ENCODE data around the gene SNURF.
"Not testable (repeated sequence)": the region's sequence is repeated elsewhere in the genome, so short reads cannot be mapped to it uniquely, and the experiment has no call there.

SNURF gene, protein sequence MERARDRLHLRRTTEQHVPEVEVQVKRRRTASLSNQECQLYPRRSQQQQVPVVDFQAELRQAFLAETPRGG

DNA sequence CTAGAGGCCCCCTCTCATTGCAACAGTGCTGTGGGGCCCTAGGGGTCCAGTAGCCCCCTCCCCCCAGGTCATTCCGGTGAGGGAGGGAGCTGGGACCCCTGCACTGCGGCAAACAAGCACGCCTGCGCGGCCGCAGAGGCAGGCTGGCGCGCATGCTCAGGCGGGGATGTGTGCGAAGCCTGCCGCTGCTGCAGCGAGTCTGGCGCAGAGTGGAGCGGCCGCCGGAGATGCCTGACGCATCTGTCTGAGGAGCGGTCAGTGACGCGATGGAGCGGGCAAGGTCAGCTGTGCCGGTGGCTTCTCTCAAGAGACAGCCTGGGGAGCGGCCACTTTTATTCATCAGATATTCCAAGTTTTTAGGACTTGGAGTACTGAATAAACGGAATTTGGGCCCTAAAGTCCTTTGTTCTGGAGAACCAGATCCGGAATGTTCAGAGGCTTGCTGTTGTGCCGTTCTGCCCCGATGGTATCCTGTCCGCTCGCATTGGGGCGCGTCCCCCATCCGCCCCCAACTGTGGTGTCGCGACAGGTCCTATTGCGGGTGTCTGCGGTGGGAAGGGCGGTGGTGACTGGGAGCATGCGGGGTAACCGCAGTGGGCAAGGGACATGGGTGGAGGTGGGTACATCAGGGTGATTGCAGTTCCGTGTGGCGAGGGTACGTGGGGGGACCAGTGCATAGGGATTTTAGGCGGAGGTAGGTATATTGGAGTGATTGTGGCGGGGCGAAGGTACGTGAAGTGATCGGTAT is at the start of gene SNURF, which contains the start of gene SNRPN:
TSS of gene SNURF (plus strand) at position 205 of the 748 bp plus-strand sequence. CDS start at position 267, 62 bp downstream.
TSS of gene SNRPN (plus strand) at position 205 of the 748 bp plus-strand sequence. CDS start 19,467 bp downstream, outside the sequence.
- DNase-seq (ENCODE audit: low read depth), result peak; percentile 33

GRCh38 chr15:24916305-24917009 is 38.3 kb upstream of the SNURF start:
- no peak for DNase-seq (ENCODE audit: low read depth)

DNA sequence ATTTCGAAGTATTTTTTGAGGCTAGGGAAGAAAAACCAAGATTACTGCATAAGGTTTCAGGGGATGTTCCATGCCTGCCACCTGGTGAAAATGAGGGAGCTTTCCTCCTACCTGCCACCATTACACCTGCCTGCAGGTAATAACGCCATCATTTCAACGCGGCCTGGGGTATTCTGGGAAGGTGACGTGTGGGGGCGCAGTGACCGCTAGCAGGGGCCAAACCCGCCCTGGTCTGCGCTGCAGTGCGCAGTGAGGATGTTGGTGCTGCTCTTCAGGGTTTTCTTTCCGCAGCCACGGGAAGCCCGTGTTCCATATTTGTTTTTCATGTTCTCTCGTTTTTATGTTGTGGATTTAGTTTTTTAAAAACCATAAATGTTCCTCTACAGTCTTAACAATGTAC is 37.4 kb upstream of the SNURF start:
- no peak for DNase-seq (ENCODE audit: low read depth)

- DNase-seq (ENCODE audit: low read depth), result no peak
Measured at GRCh38 chr15:24919446-24919845, 35.3 kb upstream of the SNURF start.

- not testable (repeated sequence) for DNase-seq (ENCODE audit: low read depth)
Measured at GRCh38 chr15:24922781-24923180, 32.0 kb upstream of the SNURF start.

DNA sequence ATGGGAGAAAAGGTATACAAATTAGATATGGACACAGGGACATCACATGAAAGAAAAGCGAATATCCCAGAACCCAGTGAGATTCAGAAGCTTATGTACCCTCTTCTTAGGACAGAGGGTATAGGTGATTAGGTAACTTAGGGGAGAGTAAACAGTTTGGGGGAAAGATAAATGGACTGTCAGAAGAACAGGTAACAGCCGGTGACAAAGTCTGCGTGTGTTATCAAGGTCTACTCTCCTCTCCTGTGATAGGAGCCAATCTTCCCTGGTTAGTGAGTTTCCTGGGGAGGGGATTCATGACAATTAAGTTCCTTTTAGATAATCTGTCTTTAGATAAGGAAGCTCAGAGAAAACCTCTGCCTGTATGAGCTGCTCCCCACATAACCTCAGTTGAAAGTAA is 30.6 kb upstream of the SNURF start:
- no peak for DNase-seq (ENCODE audit: low read depth)

DNA sequence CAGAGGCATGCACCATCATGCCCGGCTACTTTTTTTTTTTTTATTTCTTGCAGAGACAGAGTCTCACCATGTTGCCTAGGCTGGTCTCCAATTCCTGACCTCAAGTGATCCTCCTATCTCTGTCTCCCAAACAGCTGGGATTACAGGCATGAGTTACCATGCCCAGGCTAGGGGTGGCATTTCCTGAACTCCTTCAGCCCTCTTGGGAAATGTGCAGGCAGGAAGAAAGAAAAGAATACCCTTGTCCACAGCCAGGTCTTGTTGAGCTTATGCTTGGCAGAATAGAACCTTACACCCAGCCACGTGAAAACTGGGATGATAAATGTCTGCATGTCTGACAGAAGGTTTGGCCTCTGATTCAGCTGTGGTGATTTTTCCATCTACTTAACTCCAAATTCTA is 30.2 kb upstream of the SNURF start:
- DNase-seq (ENCODE audit: low read depth), result no peak

DNA sequence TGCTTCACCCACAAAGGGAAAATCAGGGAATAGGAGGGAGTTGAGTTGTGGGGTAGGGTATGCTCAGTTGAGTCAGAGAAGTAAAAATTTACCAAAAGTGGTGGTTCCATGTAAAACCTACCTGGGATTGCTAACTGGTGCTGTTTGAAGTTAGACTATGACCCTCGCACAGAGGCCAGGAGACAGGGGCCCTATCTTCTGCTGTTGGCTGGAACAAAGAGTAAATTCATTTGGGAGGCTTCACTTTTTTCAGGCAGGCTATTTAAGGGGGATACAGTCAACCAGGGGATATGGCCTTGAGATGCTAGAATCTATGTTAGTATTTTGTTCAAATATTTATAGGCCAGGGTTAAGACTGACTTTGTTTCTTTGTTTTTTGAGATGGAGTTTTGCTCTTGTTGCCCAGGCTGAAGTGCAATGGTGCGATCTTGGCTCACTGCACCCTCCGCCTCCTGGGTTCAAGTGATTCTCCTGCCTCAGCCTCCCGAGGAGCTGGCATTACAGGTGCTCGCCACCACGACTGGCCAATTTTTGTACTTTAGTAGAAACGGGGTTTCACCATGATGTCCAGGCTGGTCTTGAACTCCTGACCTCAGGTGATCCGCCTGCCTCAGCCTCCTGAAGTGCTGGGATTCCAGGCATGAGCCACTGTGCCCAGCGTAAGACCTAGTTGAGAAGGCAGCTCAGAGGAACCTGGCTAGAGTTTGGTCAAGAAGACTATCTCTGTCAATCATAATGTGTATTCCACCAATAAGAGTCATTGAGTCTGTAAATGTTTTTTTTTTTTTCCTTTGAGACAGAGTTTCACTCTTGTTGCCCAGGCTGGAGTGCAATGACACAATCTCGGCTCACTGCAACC is 22.7 kb upstream of the SNURF start:
- not testable (repeated sequence) for DNase-seq (ENCODE audit: low read depth)

- DNase-seq (ENCODE audit: low read depth), result no peak
Measured at GRCh38 chr15:24933716-24934115, 21.1 kb upstream of the SNURF start.

GRCh38 chr15:24938224-24938623 is 16.6 kb upstream of the SNURF start:
- not testable (repeated sequence) for DNase-seq (ENCODE audit: low read depth)

DNA sequence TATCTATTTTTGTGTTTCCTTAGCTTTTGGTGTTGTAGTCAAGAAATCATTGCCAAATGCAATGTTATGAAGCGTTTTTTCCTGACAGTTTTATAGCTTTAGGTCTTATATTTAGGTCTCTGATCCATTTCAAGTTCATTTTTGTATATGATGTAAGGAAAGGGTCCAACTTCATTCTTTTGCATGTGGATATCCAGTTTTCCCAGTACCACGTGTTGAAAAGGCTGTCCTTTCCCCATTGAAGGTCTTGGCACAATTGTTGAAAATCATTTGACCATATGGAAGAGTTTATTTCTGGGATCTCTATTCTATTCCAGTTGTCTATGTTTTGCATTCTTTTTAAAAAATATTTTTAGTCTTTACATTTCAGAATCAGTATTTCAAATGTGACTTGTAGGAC is 14.6 kb upstream of the SNURF start:
- no peak for DNase-seq (ENCODE audit: low read depth)

DNA sequence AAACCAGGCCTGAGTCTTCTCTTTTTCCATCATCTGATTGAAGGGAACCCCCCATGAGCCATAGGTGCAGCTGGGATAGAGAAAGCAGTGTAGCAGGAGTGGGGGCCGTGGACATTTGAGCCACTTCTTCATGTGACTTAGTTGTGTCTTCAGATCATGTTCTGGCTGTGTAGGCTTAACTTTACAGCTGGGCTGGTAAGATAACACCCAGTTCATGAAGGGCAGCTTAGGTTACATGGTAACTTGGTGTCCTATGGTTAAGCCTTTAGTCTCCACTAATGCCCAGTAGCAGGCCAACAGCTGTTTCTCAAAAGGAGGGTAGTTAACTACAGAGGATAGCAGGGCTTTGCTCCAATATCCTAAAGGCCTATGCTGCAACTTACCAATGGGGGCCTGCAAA is 11.4 kb upstream of the SNURF start:
- DNase-seq (ENCODE audit: low read depth), result no peak

GRCh38 chr15:24944954-24945353 is 9.8 kb upstream of the SNURF start:
- no peak for DNase-seq (ENCODE audit: low read depth)

DNA sequence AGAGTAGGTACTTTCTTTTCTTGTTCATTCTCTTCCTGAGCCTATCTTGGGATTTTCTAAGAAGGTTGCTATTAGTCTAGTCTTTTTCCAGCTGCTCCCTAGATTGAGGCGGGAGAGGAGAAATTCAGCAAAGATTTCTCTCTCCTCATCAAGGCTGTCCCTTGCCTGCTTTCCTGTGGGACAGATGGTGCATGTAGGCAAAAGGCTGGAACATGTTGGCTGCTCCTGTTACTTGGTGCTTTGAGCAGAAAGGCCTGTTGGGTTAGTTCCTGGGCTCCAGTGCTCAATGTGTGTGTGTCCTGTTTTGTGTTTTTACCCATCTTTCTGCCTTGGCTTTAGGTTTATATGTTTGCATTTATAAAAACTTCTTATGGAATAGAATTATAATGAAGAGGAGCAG is 9.1 kb upstream of the SNURF start:
- no peak for DNase-seq (ENCODE audit: low read depth)

GRCh38 chr15:24948495-24948894 is 6.3 kb upstream of the SNURF start:
- DNase-seq (ENCODE audit: low read depth), result no peak

GRCh38 chr15:24955531-24955921 is 739 bp downstream of the SNURF start:
- DNase-seq (ENCODE audit: low read depth), result peak; percentile 4

DNA sequence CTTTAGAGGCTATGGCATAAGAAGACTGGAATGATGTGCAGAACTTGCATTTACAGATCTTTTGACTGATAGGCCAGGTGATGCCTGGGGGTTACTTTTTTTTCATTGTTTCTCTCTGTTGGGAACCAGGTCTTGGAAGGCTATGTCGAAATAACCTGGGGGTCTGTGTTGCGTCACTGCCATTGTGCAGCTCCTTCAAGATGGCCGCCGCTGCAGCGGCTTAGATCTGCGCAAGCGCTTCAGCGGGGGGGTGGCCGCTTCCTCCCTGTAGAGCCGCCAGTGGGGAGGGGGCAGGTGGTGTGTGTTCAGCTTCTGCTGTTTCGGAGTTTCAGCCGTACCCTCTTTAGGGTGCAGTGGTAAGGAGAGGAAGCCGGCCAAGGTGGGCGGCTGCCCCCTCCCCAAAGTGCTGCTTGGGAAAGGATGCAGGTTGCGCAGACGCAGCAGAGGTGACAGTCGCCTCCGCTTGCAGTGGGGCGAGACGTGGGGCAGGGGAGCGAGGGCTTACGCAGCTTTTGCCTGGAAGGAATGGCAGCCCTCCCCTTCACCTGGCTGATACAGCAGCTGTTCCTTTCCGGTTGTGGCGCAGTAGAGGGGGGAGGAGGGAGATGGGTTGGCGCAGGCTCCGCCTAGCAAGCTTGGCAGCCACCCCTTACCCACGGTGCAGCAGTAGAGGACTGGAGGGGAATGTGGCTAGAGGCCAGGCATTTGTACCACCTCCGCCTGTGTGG is 1.5 kb downstream of the SNURF start:
- DNase-seq (ENCODE audit: low read depth), result peak; percentile 59

- no peak for DNase-seq (ENCODE audit: low read depth)
Measured at GRCh38 chr15:24957691-24958090, 2.9 kb downstream of the SNURF start.

GRCh38 chr15:24961967-24962366 is 7.2 kb downstream of the SNURF start:
- no peak for DNase-seq (ENCODE audit: low read depth)

- no peak for DNase-seq (ENCODE audit: low read depth)
Measured at GRCh38 chr15:24962880-24963279, 8.1 kb downstream of the SNURF start.

GRCh38 chr15:24966364-24967103 is 11.7 kb downstream of the SNURF start:
- no peak for DNase-seq (ENCODE audit: low read depth)
